ENCODE measurements around the gene SEBOX.

Gene SEBOX

DNA sequence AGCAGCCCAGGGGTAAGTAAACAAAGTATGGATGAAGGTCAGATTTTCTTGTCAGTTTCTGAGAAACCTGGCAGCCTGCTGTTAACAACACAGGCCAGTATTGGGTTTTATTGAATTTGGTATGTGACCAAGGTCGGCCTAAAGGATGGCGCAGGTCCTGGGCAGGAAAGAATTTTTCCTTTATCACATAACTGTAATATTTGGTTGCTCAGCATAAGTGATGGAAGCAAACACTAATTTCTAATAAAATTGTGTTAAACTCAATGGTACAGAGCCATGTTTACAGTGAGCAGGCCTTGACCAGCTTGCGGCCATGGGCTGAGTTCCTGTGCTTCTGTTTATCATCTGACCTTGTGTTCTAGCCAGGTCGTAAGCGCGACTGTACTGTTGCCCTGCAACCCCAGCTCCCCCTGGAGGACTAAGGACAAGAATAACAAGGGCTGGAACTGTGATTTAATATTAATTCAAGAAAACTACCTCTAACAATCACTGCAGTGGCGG is 18.2 kb downstream of the SEBOX start:
- TF ChIP-seq RAD21 (IDR thresholded peaks at IDR 0.05; ENCODE audit: low read depth) = peak; percentile 26; the same call in 1 of the 2 replicates
- TF ChIP-seq, protein P1, sequence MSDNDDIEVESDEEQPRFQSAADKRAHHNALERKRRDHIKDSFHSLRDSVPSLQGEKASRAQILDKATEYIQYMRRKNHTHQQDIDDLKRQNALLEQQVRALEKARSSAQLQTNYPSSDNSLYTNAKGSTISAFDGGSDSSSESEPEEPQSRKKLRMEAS (IDR thresholded peaks at IDR 0.05) = no peak

GRCh38 chr17:28346199-28346580 is 18.8 kb downstream of the SEBOX start:
- TF ChIP-seq FOXM1 (IDR thresholded peaks at IDR 0.05; ENCODE audit: borderline replicate concordance, low read depth) (no peak), TCF12 (IDR thresholded peaks at IDR 0.05; ENCODE audit: low read depth) (no peak)

DNA sequence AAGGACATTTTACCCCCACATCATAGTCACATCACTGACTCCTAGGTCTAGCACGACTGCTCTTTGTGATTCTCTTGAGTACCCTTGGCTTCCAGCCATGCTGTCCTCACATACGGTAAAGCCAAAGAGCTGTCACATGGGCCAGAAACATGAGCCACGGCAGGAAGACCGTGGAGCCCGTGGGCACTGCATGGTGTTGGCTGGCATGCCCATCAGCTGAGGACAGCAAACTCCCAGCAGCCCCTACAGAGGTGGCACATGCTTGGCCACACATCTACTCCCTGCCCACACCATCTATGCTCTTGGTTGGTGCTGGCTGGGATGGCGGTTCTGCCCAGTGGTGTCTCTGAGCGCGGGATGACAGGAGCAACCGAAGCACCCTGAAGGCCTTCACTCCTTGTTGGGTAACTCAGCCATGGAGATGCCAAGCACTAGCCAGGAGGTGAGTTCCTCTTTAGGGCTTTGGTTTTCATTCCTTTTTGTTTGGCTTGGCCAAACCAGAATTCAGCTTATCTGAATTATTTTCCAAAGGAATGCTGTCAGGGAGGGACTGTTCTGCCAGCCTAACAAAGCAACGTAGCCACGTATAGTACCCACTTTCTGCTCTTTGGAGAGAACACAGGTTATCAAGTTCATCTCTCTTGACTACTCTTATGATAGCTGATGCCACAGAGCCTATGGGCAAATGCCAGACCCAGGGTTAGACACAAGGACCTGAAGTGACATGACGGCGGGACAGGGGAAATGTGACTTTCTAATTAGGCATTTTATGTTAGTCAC is 19.4 kb downstream of the SEBOX start:
- TF ChIP-seq EGR1 (IDR thresholded peaks at IDR 0.05) = no peak
- TF ChIP-seq USF1 (IDR thresholded peaks at IDR 0.05) = peak; percentile 39

GRCh38 chr17:28344435-28344901 is 20.5 kb downstream of the SEBOX start:
- no peak for TF ChIP-seq USF1 (IDR thresholded peaks at IDR 0.05)
- TF ChIP-seq, protein P2, sequence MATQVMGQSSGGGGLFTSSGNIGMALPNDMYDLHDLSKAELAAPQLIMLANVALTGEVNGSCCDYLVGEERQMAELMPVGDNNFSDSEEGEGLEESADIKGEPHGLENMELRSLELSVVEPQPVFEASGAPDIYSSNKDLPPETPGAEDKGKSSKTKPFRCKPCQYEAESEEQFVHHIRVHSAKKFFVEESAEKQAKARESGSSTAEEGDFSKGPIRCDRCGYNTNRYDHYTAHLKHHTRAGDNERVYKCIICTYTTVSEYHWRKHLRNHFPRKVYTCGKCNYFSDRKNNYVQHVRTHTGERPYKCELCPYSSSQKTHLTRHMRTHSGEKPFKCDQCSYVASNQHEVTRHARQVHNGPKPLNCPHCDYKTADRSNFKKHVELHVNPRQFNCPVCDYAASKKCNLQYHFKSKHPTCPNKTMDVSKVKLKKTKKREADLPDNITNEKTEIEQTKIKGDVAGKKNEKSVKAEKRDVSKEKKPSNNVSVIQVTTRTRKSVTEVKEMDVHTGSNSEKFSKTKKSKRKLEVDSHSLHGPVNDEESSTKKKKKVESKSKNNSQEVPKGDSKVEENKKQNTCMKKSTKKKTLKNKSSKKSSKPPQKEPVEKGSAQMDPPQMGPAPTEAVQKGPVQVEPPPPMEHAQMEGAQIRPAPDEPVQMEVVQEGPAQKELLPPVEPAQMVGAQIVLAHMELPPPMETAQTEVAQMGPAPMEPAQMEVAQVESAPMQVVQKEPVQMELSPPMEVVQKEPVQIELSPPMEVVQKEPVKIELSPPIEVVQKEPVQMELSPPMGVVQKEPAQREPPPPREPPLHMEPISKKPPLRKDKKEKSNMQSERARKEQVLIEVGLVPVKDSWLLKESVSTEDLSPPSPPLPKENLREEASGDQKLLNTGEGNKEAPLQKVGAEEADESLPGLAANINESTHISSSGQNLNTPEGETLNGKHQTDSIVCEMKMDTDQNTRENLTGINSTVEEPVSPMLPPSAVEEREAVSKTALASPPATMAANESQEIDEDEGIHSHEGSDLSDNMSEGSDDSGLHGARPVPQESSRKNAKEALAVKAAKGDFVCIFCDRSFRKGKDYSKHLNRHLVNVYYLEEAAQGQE (IDR thresholded peaks at IDR 0.05; ENCODE audit: low read depth) = no peak
- TF ChIP-seq TCF12 (IDR thresholded peaks at IDR 0.05; ENCODE audit: low read depth) = no peak

DNA sequence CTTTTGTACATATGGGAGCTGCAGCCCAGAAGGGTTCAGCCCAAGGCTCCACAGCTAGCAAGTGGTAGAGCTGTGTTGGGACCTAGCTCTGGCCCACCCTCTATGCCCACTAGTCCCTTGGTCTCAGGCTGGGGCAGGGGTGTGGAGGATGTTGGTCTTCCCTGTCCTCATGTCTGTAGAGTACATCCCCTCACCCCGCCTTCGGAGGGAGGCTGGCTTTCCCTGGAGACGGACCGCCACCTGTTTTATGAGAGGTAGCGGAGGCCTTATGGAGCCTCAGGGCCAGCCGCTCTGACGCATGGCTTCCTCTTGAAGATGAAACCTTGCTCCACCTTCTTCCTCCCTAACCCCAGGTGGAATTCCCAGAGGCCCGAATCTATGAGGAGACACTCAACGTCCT is 21.0 kb downstream of the SEBOX start:
- TF ChIP-seq TAF1 (IDR thresholded peaks at IDR 0.05; ENCODE audit: low read depth) (no peak), RAD21 (IDR thresholded peaks at IDR 0.05; ENCODE audit: low read depth) (no peak), EGR1 (IDR thresholded peaks at IDR 0.05) (no peak), USF1 (IDR thresholded peaks at IDR 0.05) (no peak), EP300 (IDR thresholded peaks at IDR 0.05; ENCODE audit: borderline replicate concordance) (no peak)
- TF ChIP-seq, protein P2 (IDR thresholded peaks at IDR 0.05; ENCODE audit: low read depth) = no peak

- no peak for TF ChIP-seq CEBPB (IDR thresholded peaks at IDR 0.05)
- TF ChIP-seq FOXM1 (IDR thresholded peaks at IDR 0.05; ENCODE audit: borderline replicate concordance, low read depth) = no peak
- TF ChIP-seq YY1 (IDR thresholded peaks at IDR 0.05; ENCODE audit: low read depth) = no peak
- TF ChIP-seq CREB1 (IDR thresholded peaks at IDR 0.05; ENCODE audit: low read depth) = no peak
- no peak for TF ChIP-seq EGR1 (IDR thresholded peaks at IDR 0.05)
- TF ChIP-seq, protein P2 (IDR thresholded peaks at IDR 0.05; ENCODE audit: low read depth) = no peak
- no peak for TF ChIP-seq USF1 (IDR thresholded peaks at IDR 0.05)
- no peak for TF ChIP-seq NFIC (IDR thresholded peaks at IDR 0.05)
- no peak for TF ChIP-seq RAD21 (IDR thresholded peaks at IDR 0.05; ENCODE audit: low read depth)
- no peak for TF ChIP-seq ZBTB7A (IDR thresholded peaks at IDR 0.05; ENCODE audit: low read depth)
- no peak for TF ChIP-seq TCF12 (IDR thresholded peaks at IDR 0.05; ENCODE audit: low read depth)
- no peak for TF ChIP-seq EP300 (IDR thresholded peaks at IDR 0.05; ENCODE audit: borderline replicate concordance)
- TF ChIP-seq, protein P1 (IDR thresholded peaks at IDR 0.05) = no peak
- no peak for TF ChIP-seq TAF1 (IDR thresholded peaks at IDR 0.05; ENCODE audit: low read depth)
- no peak for TF ChIP-seq TEAD4 (IDR thresholded peaks at IDR 0.05)
Measured at GRCh38 chr17:28343491-28343932, 21.5 kb downstream of the SEBOX start.
